K562 (cell line): ENCODE data around the gene HAPLN3. TPM values are rescaled to one million over a fixed set of nuclear protein-coding genes. Genes with fewer than 3 reads are reported as not detected.

Experiments used
- ATAC-seq: fragments of 200-7000 bp; cut with Tn5 transposase; 3 replicates; pipeline ENCODE4 v1.9.1; 2020; ENCODE audit warnings: moderate library complexity
- BruUV-seq: library from RNA; stranded (reverse); fragments of 400-500 nt; replicated peaks from 2 replicates; lab custom pipeline; 2021; lab: Mats Ljungman, UMichigan
- CTCF ChIA-PET: fragments of 300-600 bp; formaldehyde crosslinking; extraction: SDS; loops from one replicate; lab custom pipeline; 2021; ENCODE audit warnings: low intra/inter-chr PET ratio; lab: Yijun Ruan, JAX
- POLR2A ChIA-PET: fragments of 300-600, 350-650 bp; sonication (Branson Sonifier 250); formaldehyde crosslinking; extraction: SDS; loops from one replicate; lab custom pipeline; 2021; ENCODE audit warnings: antibody characterized with exemption, inconsistent platforms; lab: Yijun Ruan, JAX
- DNase-seq, 4 experiments: peaks; one replicate each; pipeline versions ENCODE4 v3.0.0 to v3.0.0-alpha.2; 2011 to 2018; ENCODE audit warnings: low spot score in 3 of 4, mixed read lengths in 3 of 4; ENCODE audit errors: extremely low read depth in 1 of 4
- FAIRE-seq: peaks from 2 replicates; lab custom pipeline; 2011; peaks lifted over from hg19 to GRCh38; lab: Jason Lieb, UNC
- H2AFZ ChIP-seq: 2 replicates; pipeline ENCODE4 v1.6.0; 2011; ENCODE audit warnings: low read depth, low read length, control low read depth, inconsistent platforms
- H3K27ac ChIP-seq: fragments of 200-600 bp; 3 replicates; pipeline ENCODE4 v1.8.0; 2011; ENCODE audit warnings: low read depth, mild to moderate bottlenecking, control low read depth, inconsistent platforms, low read length, moderate library complexity, mixed read lengths; ENCODE audit errors: extremely low read depth
- H3K27me3 ChIP-seq, 2 experiments: fragments of 300-600 bp in 1 of 2; 2 replicates in 1 of 2; 3 replicates in 1 of 2; pipeline versions ENCODE4 v1.6.0 to v1.8.0; 2011; ENCODE audit warnings: inconsistent platforms in 2 of 2, low read length in 2 of 2, mild to moderate bottlenecking in 1 of 2, mixed read lengths in 1 of 2, moderate library complexity in 1 of 2; ENCODE audit not compliant: control insufficient read depth in 2 of 2, insufficient read depth in 2 of 2
- H3K36me3 ChIP-seq: fragments of 300-600 bp; 3 replicates; pipeline ENCODE4 v1.8.0; 2011; ENCODE audit warnings: mild to moderate bottlenecking, low read length, inconsistent platforms; ENCODE audit not compliant: control insufficient read depth, insufficient read depth
- H3K4me1 ChIP-seq, 2 experiments: fragments of 200-600 bp in 1 of 2; replicated peaks in 1 of 2; 2 replicates in 1 of 2; 3 replicates in 1 of 2; pipeline versions ENCODE4 v1.5.1 to v1.8.0; 2011; ENCODE audit warnings: inconsistent platforms in 2 of 2, low read length in 2 of 2, mild to moderate bottlenecking in 1 of 2, mixed read lengths in 1 of 2, moderate library complexity in 1 of 2; ENCODE audit not compliant: control insufficient read depth in 2 of 2, insufficient read depth in 2 of 2
- H3K4me2 ChIP-seq: 2 replicates; pipeline ENCODE4 v1.6.1; 2011; ENCODE audit warnings: low read length, control low read depth, inconsistent platforms, mixed read lengths; ENCODE audit not compliant: insufficient read depth
- H3K4me3 ChIP-seq: fragments of 200-600 bp; sonication (generic), shearing (Covaris generic); 2 replicates; pipeline ENCODE4 v1.5.1; 2016; ENCODE audit warnings: control low read depth, inconsistent platforms
- H3K79me2 ChIP-seq: fragments of 200-600 bp; 3 replicates; pipeline ENCODE4 v1.8.0; 2011; ENCODE audit warnings: low read length, inconsistent platforms; ENCODE audit not compliant: control insufficient read depth, insufficient read depth
- H3K9ac ChIP-seq, 2 experiments: 2 replicates each; pipeline versions ENCODE4 v1.6.0 to v1.6.1; 2011; ENCODE audit warnings: low read depth in 2 of 2, low read length in 2 of 2, control low read depth in 1 of 2, inconsistent platforms in 1 of 2, mild to moderate bottlenecking in 1 of 2, mixed read lengths in 1 of 2; ENCODE audit not compliant: insufficient read depth in 1 of 2
- H3K9me1 ChIP-seq: one replicate; pipeline ENCODE4 v1.6.0; 2011; ENCODE audit warnings: inconsistent platforms, mild to moderate bottlenecking, low read length, moderate library complexity; ENCODE audit not compliant: control insufficient read depth, insufficient read depth
- H3K9me3 ChIP-seq: replicated peaks from 2 replicates; pipeline ENCODE4 v1.5.1; 2011; ENCODE audit warnings: low read depth, low read length, inconsistent platforms; ENCODE audit not compliant: control insufficient read depth, insufficient read depth
- H4K20me1 ChIP-seq: replicated peaks from 2 replicates; pipeline ENCODE4 v1.6.1; 2011; ENCODE audit warnings: low read length, inconsistent platforms, mixed read lengths; ENCODE audit not compliant: control insufficient read depth, insufficient read depth
- CBFB ChIP-seq: sonication (generic); formaldehyde crosslinking; IDR thresholded peaks from 2 replicates; pipeline ENCODE4 v1.4.0; 2020; ENCODE audit warnings: mild to moderate bottlenecking, missing genetic modification reagents
- ZBTB40 ChIP-seq, 2 experiments: fragments of 450-650 bp in 1 of 2; sonication (generic) in 1 of 2; formaldehyde crosslinking in 1 of 2; IDR thresholded peaks; 2 replicates each; pipeline versions ENCODE4 v1.7.1 to v1.9.0; 2016 to 2022; ENCODE audit warnings: inconsistent platforms in 1 of 2, mild to moderate bottlenecking in 1 of 2, missing genetic modification reagents in 1 of 2
- WGBS: fragments of 100-300 bp; shearing (Covaris generic); methylation state at CpG from one replicate; pipeline ENCODE4 v1.1.6; 2016; ENCODE audit warnings: low coverage, mixed read lengths; ENCODE audit not compliant: insufficient coverage; ENCODE audit errors: missing lambda C conversion rate; 5-methylcytosine and 5-hydroxymethylcytosine counted together
- in situ Hi-C: fragments of 300-500 bp; cut with MboI; formaldehyde crosslinking; loops from 4 replicates; pipeline ENCODE4 v1.15.0; 2018; ENCODE audit warnings: inconsistent platforms, mixed read lengths
- intact Hi-C: fragments of 100-400 bp; cut with micrococcal nuclease; formaldehyde crosslinking; loops from 2 replicates; pipeline ENCODE4 v1.14.2; 2022
- polyA plus RNA-seq, 8 experiments: library from polyadenylated mRNA; depleted of rRNA in 4 of 8; stranded (reverse) in 5 of 8; unstranded in 3 of 8; fragments of >200 nt; fragmentation: Nextera tagmentation in 2 of 8; fragmentation: Illumina TruSeq in 1 of 8; extraction: Ambion mirVana in 2 of 8; extraction: Trizol in 1 of 8; gene quantifications; 2 replicates each; pipeline versions ENCODE4 v1.2.1 to v1.2.3, GENCODE V29; 2011 to 2014; ENCODE audit warnings: inconsistent platforms in 1 of 8, missing spikeins in 1 of 8
- total RNA-seq, 7 experiments: library from RNA; depleted of rRNA in 6 of 7; stranded (reverse); fragments of >200 nt in 6 of 7; fragmentation: Illumina TruSeq in 2 of 7; extraction: Trizol in 2 of 7; gene quantifications; 2 replicates each; pipeline versions ENCODE4 v1.2.1 to v1.2.3, GENCODE V29; 2011 to 2021; ENCODE audit warnings: low replicate concordance in 1 of 7

The HAPLN3 gene
- total and polyA plus RNA-seq, 9 of the 15 experiments (the other 6 are each of a cell fraction or from before 2014, with no cell fraction given): 0.04 to 2.4 (median 0.65) TPM

GRCh38 chr15:88841236-88841635, 54.1 kb downstream of the HAPLN3 start:
- POLR2A ChIA-PET: no interaction called here
- BruUV-seq: no TSS peak
- Histone ChIP-seq H3K4me1 (peaks cover 0 to 19% of the 10 kb centered on the region in 2 experiments; a peak in 2 of 5 replicates), H3K27me3 (peaks cover 23 to 45% of the 10 kb centered on the region in 2 experiments), H3K79me2 (no peaks in the 10 kb centered on the region), H3K9ac (no peak overlapping the region), H3K36me3 (no peaks in the 10 kb centered on the region), H3K4me2 (no peak overlapping the region), H4K20me1 (no peaks in the 10 kb centered on the region; the same call in 1 of the 2 replicates), H3K9me3 (no peaks in the 10 kb centered on the region), H3K4me3 (no peak overlapping the region), H2AFZ (0 out of 2 replicates have a peak overlapping the region, but pooled peaks have one; percentile 44), H3K27ac (no peak overlapping the region), H3K9me1 (no peaks in the 10 kb centered on the region)
- TF ChIP-seq CBFB (CRISPR knock-in tag): no peak
- TF ChIP-seq ZBTB40 (IDR thresholded peaks at IDR 0.05): peak; percentile 97
- peak; percentile 95 for TF ChIP-seq ZBTB40 (CRISPR knock-in tag; IDR thresholded peaks at IDR 0.05)
- 8% methylated on average over 1 of the region's 1 CpG for WGBS
- FAIRE-seq: no peak
- intact Hi-C loops (no loop called here), in situ Hi-C loops (no loop called here)
- no peak for DNase-seq
- CTCF ChIA-PET: no interaction called here
- peak; percentile 40 for ATAC-seq
